H54 (cell line): Measurements from ENCODE around the gene ATP6V0B.

Experiments used
- DNase-seq: peaks from one replicate; pipeline ENCODE4 v3.0.0; 2011; ENCODE audit warnings: low spot score, mixed read lengths; ENCODE audit not compliant: insufficient read length
- FAIRE-seq: peaks from 3 replicates; lab custom pipeline; 2011; peaks lifted over from hg19 to GRCh38; lab: Jason Lieb, UNC
- POLR2A ChIP-seq: IDR thresholded peaks from 2 replicates; pipeline ENCODE4 v1.6.1; 2011; ENCODE audit warnings: low read depth, mild to moderate bottlenecking, low read length

The ATP6V0B gene

GRCh38 chr1:44002165-44002564 is 27.4 kb downstream of the ATP6V0B start:
- DNase-seq = no peak
- no peak for TF ChIP-seq POLR2A
- FAIRE-seq = no peak

- DNase-seq (no peak), FAIRE-seq (no peak)
- TF ChIP-seq POLR2A = no peak
Measured at GRCh38 chr1:44002606-44003157, 27.9 kb downstream of the ATP6V0B start.

GRCh38 chr1:44008259-44008658 is 33.5 kb downstream of the ATP6V0B start:
- no peak for DNase-seq
- no peak for TF ChIP-seq POLR2A
- no peak for FAIRE-seq

- FAIRE-seq = no peak
- no peak for DNase-seq
- no peak for TF ChIP-seq POLR2A
Measured at GRCh38 chr1:44010935-44011471, 36.2 kb downstream of the ATP6V0B start.

GRCh38 chr1:44012404-44012803 is 37.6 kb downstream of the ATP6V0B start:
- no peak for DNase-seq
- no peak for FAIRE-seq
- no peak for TF ChIP-seq POLR2A

- no peak for FAIRE-seq
- no peak for TF ChIP-seq POLR2A
- no peak for DNase-seq
Measured at GRCh38 chr1:44012941-44013609, 38.3 kb downstream of the ATP6V0B start.

- FAIRE-seq (no peak), DNase-seq (no peak)
Measured at GRCh38 chr1:44013949-44014348, 39.2 kb downstream of the ATP6V0B start.

GRCh38 chr1:44014365-44015104 is 39.8 kb downstream of the ATP6V0B start:
- TF ChIP-seq POLR2A = no peak
- DNase-seq = no peak
- FAIRE-seq = no peak

More at GRCh38 chr1:44013949-44014348, 39.2 kb downstream of the ATP6V0B start:
- no peak for TF ChIP-seq POLR2A

GRCh38 chr1:44015206-44015605 is 40.4 kb downstream of the ATP6V0B start:
- no peak for DNase-seq
- TF ChIP-seq POLR2A = no peak
- no peak for FAIRE-seq

GRCh38 chr1:44016041-44016889 is 41.5 kb downstream of the ATP6V0B start:
- no peak for TF ChIP-seq POLR2A
- DNase-seq = no peak
- no peak for FAIRE-seq

- no peak for TF ChIP-seq POLR2A
- DNase-seq (no peak), FAIRE-seq (no peak)
Measured at GRCh38 chr1:44016890-44017400, 42.2 kb downstream of the ATP6V0B start.

GRCh38 chr1:44019466-44019948 is 44.7 kb downstream of the ATP6V0B start:
- DNase-seq (no peak), FAIRE-seq (no peak)
- no peak for TF ChIP-seq POLR2A

- DNase-seq (no peak), FAIRE-seq (no peak)
- no peak for TF ChIP-seq POLR2A
Measured at GRCh38 chr1:44020464-44020863, 45.7 kb downstream of the ATP6V0B start.
